Left kidney (tissue), 2 donors: ENCODE data around the gene TIMP4. TPM values are rescaled to one million over a fixed set of nuclear protein-coding genes. Genes with fewer than 3 reads are reported as not detected.

Experiments used
- DNase-seq: peaks from one replicate; pipeline ENCODE4 v3.0.0-alpha.2; 2013
- polyA plus RNA-seq: library from polyadenylated mRNA; unstranded; fragments of 120-200 nt; gene quantifications from one replicate; pipeline ENCODE4 v1.2.1, GENCODE V29; 2013; ENCODE audit not compliant: insufficient read length

TIMP4 gene
- polyA plus RNA-seq, 1 donor = 1.0 TPM

- DNase-seq = no peak
Measured at GRCh38 chr3:12147049-12147780, 11.5 kb downstream of the TIMP4 start.

- no peak for DNase-seq
Measured at GRCh38 chr3:12143949-12144504, 14.7 kb downstream of the TIMP4 start.

- DNase-seq = no peak
Measured at GRCh38 chr3:12142476-12142875, 16.2 kb downstream of the TIMP4 start.

GRCh38 chr3:12141350-12141749, 17.4 kb downstream of the TIMP4 start:
- DNase-seq = no peak

- peak; percentile 47 for DNase-seq
Measured at GRCh38 chr3:12139111-12139511, 19.6 kb downstream of the TIMP4 start.

GRCh38 chr3:12138044-12138443, 20.7 kb downstream of the TIMP4 start:
- DNase-seq = no peak

- no peak for DNase-seq
Measured at GRCh38 chr3:12136371-12136770, 22.3 kb downstream of the TIMP4 start.

GRCh38 chr3:12135029-12135657, 23.6 kb downstream of the TIMP4 start:
- DNase-seq = peak; percentile 63

GRCh38 chr3:12132881-12133280, 25.8 kb downstream of the TIMP4 start:
- no peak for DNase-seq

- DNase-seq = no peak
Measured at GRCh38 chr3:12131351-12132090, 27.2 kb downstream of the TIMP4 start.

GRCh38 chr3:12127391-12127790, 31.3 kb downstream of the TIMP4 start:
- DNase-seq = no peak

- no peak for DNase-seq
Measured at GRCh38 chr3:12125772-12126171, 32.9 kb downstream of the TIMP4 start.

GRCh38 chr3:12121466-12121865, 37.2 kb downstream of the TIMP4 start:
- no peak for DNase-seq

GRCh38 chr3:12120374-12121140, 38.2 kb downstream of the TIMP4 start:
- DNase-seq = no peak

- no peak for DNase-seq
Measured at GRCh38 chr3:12117473-12117872, 41.2 kb downstream of the TIMP4 start.

GRCh38 chr3:12116870-12117269, 41.8 kb downstream of the TIMP4 start:
- DNase-seq = no peak

- DNase-seq = no peak
Measured at GRCh38 chr3:12115849-12116248, 42.9 kb downstream of the TIMP4 start.

GRCh38 chr3:12115104-12115503, 43.6 kb downstream of the TIMP4 start:
- DNase-seq = no peak

- DNase-seq = no peak
Measured at GRCh38 chr3:12114251-12114650, 44.5 kb downstream of the TIMP4 start.

GRCh38 chr3:12107071-12107713, 51.5 kb downstream of the TIMP4 start:
- no peak for DNase-seq
